K562 (cell line): ENCODE measurements around the gene DYRK1A. TPM values are rescaled to one million over a fixed set of nuclear protein-coding genes. Genes with fewer than 3 reads are reported as not detected.
"Not testable (repeated sequence)": the region's sequence is repeated elsewhere in the genome, so short reads cannot be mapped to it uniquely, and the experiment has no call there.

Source experiments
- ATAC-seq: fragments of 200-7000 bp; cut with Tn5 transposase; 3 replicates; pipeline ENCODE4 v1.9.1; 2020; ENCODE audit warnings: moderate library complexity
- BruUV-seq: library from RNA; stranded (reverse); fragments of 400-500 nt; replicated peaks from 2 replicates; lab custom pipeline; 2021; lab: Mats Ljungman, UMichigan
- CTCF ChIA-PET: fragments of 300-600 bp; formaldehyde crosslinking; extraction: SDS; loops from one replicate; lab custom pipeline; 2021; ENCODE audit warnings: low intra/inter-chr PET ratio; lab: Yijun Ruan, JAX
- POLR2A ChIA-PET: fragments of 300-600, 350-650 bp; sonication (Branson Sonifier 250); formaldehyde crosslinking; extraction: SDS; loops from one replicate; lab custom pipeline; 2021; ENCODE audit warnings: antibody characterized with exemption, inconsistent platforms; lab: Yijun Ruan, JAX
- DNase-seq, 4 experiments: peaks; one replicate each; pipeline versions ENCODE4 v3.0.0 to v3.0.0-alpha.2; 2011 to 2018; ENCODE audit warnings: low spot score in 3 of 4, mixed read lengths in 3 of 4; ENCODE audit errors: extremely low read depth in 1 of 4
- FAIRE-seq: peaks from 2 replicates; lab custom pipeline; 2011; peaks lifted over from hg19 to GRCh38; lab: Jason Lieb, UNC
- H2AFZ ChIP-seq: 2 replicates; pipeline ENCODE4 v1.6.0; 2011; ENCODE audit warnings: low read depth, low read length, control low read depth, inconsistent platforms
- H3K27ac ChIP-seq: fragments of 200-600 bp; 3 replicates; pipeline ENCODE4 v1.8.0; 2011; ENCODE audit warnings: low read depth, mild to moderate bottlenecking, control low read depth, inconsistent platforms, low read length, moderate library complexity, mixed read lengths; ENCODE audit errors: extremely low read depth
- H3K27me3 ChIP-seq, 2 experiments: fragments of 300-600 bp in 1 of 2; 2 replicates in 1 of 2; 3 replicates in 1 of 2; pipeline versions ENCODE4 v1.6.0 to v1.8.0; 2011; ENCODE audit warnings: inconsistent platforms in 2 of 2, low read length in 2 of 2, mild to moderate bottlenecking in 1 of 2, mixed read lengths in 1 of 2, moderate library complexity in 1 of 2; ENCODE audit not compliant: control insufficient read depth in 2 of 2, insufficient read depth in 2 of 2
- H3K36me3 ChIP-seq: fragments of 300-600 bp; 3 replicates; pipeline ENCODE4 v1.8.0; 2011; ENCODE audit warnings: mild to moderate bottlenecking, low read length, inconsistent platforms; ENCODE audit not compliant: control insufficient read depth, insufficient read depth
- H3K4me1 ChIP-seq, 2 experiments: fragments of 200-600 bp in 1 of 2; replicated peaks in 1 of 2; 2 replicates in 1 of 2; 3 replicates in 1 of 2; pipeline versions ENCODE4 v1.5.1 to v1.8.0; 2011; ENCODE audit warnings: inconsistent platforms in 2 of 2, low read length in 2 of 2, mild to moderate bottlenecking in 1 of 2, mixed read lengths in 1 of 2, moderate library complexity in 1 of 2; ENCODE audit not compliant: control insufficient read depth in 2 of 2, insufficient read depth in 2 of 2
- H3K4me2 ChIP-seq: 2 replicates; pipeline ENCODE4 v1.6.1; 2011; ENCODE audit warnings: low read length, control low read depth, inconsistent platforms, mixed read lengths; ENCODE audit not compliant: insufficient read depth
- H3K4me3 ChIP-seq: fragments of 200-600 bp; sonication (generic), shearing (Covaris generic); 2 replicates; pipeline ENCODE4 v1.5.1; 2016; ENCODE audit warnings: control low read depth, inconsistent platforms
- H3K79me2 ChIP-seq: fragments of 200-600 bp; 3 replicates; pipeline ENCODE4 v1.8.0; 2011; ENCODE audit warnings: low read length, inconsistent platforms; ENCODE audit not compliant: control insufficient read depth, insufficient read depth
- H3K9ac ChIP-seq, 2 experiments: 2 replicates each; pipeline versions ENCODE4 v1.6.0 to v1.6.1; 2011; ENCODE audit warnings: low read depth in 2 of 2, low read length in 2 of 2, control low read depth in 1 of 2, inconsistent platforms in 1 of 2, mild to moderate bottlenecking in 1 of 2, mixed read lengths in 1 of 2; ENCODE audit not compliant: insufficient read depth in 1 of 2
- H3K9me1 ChIP-seq: one replicate; pipeline ENCODE4 v1.6.0; 2011; ENCODE audit warnings: inconsistent platforms, mild to moderate bottlenecking, low read length, moderate library complexity; ENCODE audit not compliant: control insufficient read depth, insufficient read depth
- H3K9me3 ChIP-seq: replicated peaks from 2 replicates; pipeline ENCODE4 v1.5.1; 2011; ENCODE audit warnings: low read depth, low read length, inconsistent platforms; ENCODE audit not compliant: control insufficient read depth, insufficient read depth
- H4K20me1 ChIP-seq: replicated peaks from 2 replicates; pipeline ENCODE4 v1.6.1; 2011; ENCODE audit warnings: low read length, inconsistent platforms, mixed read lengths; ENCODE audit not compliant: control insufficient read depth, insufficient read depth
- ARID2 ChIP-seq: fragments of 450-650 bp; IDR thresholded peaks from 2 replicates; pipeline ENCODE4 v1.6.1; 2017; ENCODE audit warnings: antibody characterized with exemption, mild to moderate bottlenecking
- ARNT ChIP-seq, 2 experiments: fragments of 450-650 bp; IDR thresholded peaks; 2 replicates each; pipeline ENCODE4 v1.6.1; 2016; ENCODE audit warnings: mild to moderate bottlenecking in 1 of 2
- BCOR ChIP-seq: fragments of 450-650 bp; IDR thresholded peaks from 2 replicates; pipeline ENCODE4 v1.6.1; 2016
- CGGBP1 ChIP-seq: fragments of 250-450 bp; sonication (Bioruptor Pico); IDR thresholded peaks from 2 replicates; pipeline ENCODE4 v1.9.0; 2021; ENCODE audit warnings: mild to moderate bottlenecking
- DDX20 ChIP-seq: fragments of 450-650 bp; IDR thresholded peaks from 2 replicates; pipeline ENCODE4 v1.6.1; 2016; ENCODE audit warnings: missing genetic modification characterization, low read depth, mild to moderate bottlenecking, missing compliant biosample characterization, moderate library complexity
- E2F4 ChIP-seq: sonication (generic); formaldehyde crosslinking; IDR thresholded peaks from 2 replicates; pipeline ENCODE4 v1.8.0; 2022; ENCODE audit warnings: mild to moderate bottlenecking, low read depth, missing genetic modification reagents
- HMGXB4 ChIP-seq: sonication (generic); formaldehyde crosslinking; IDR thresholded peaks from 2 replicates; pipeline ENCODE4 v1.8.1; 2023; ENCODE audit warnings: mild to moderate bottlenecking, missing genetic modification reagents
- NFIC ChIP-seq: fragments of 450-650 bp; IDR thresholded peaks from 2 replicates; pipeline ENCODE4 v1.6.1; 2017; ENCODE audit warnings: mild to moderate bottlenecking, inconsistent platforms
- RB1 ChIP-seq: fragments of 450-650 bp; IDR thresholded peaks from 2 replicates; pipeline ENCODE4 v1.6.1; 2017; ENCODE audit warnings: low read depth, mild to moderate bottlenecking
- ZNF146 ChIP-seq: IDR thresholded peaks from one replicate; pipeline ENCODE4 v1.6.1; 2018; ENCODE audit warnings: missing compliant biosample characterization; ENCODE audit not compliant: unreplicated experiment
- ZNF398 ChIP-seq: fragments of 250-450 bp; sonication (Bioruptor Pico); IDR thresholded peaks from 2 replicates; pipeline ENCODE4 v1.8.0; 2021; ENCODE audit warnings: moderate library complexity, mild to moderate bottlenecking, inconsistent platforms
- WGBS: fragments of 100-300 bp; shearing (Covaris generic); methylation state at CpG from one replicate; pipeline ENCODE4 v1.1.6; 2016; ENCODE audit warnings: low coverage, mixed read lengths; ENCODE audit not compliant: insufficient coverage; ENCODE audit errors: missing lambda C conversion rate; 5-methylcytosine and 5-hydroxymethylcytosine counted together
- in situ Hi-C: fragments of 300-500 bp; cut with MboI; formaldehyde crosslinking; loops from 4 replicates; pipeline ENCODE4 v1.15.0; 2018; ENCODE audit warnings: inconsistent platforms, mixed read lengths
- intact Hi-C: fragments of 100-400 bp; cut with micrococcal nuclease; formaldehyde crosslinking; loops from 2 replicates; pipeline ENCODE4 v1.14.2; 2022
- polyA plus RNA-seq, 8 experiments: library from polyadenylated mRNA; depleted of rRNA in 4 of 8; stranded (reverse) in 5 of 8; unstranded in 3 of 8; fragments of >200 nt; fragmentation: Nextera tagmentation in 2 of 8; fragmentation: Illumina TruSeq in 1 of 8; extraction: Ambion mirVana in 2 of 8; extraction: Trizol in 1 of 8; gene quantifications; 2 replicates each; pipeline versions ENCODE4 v1.2.1 to v1.2.3, GENCODE V29; 2011 to 2014; ENCODE audit warnings: inconsistent platforms in 1 of 8, missing spikeins in 1 of 8
- total RNA-seq, 7 experiments: library from RNA; depleted of rRNA in 6 of 7; stranded (reverse); fragments of >200 nt in 6 of 7; fragmentation: Illumina TruSeq in 2 of 7; extraction: Trizol in 2 of 7; gene quantifications; 2 replicates each; pipeline versions ENCODE4 v1.2.1 to v1.2.3, GENCODE V29; 2011 to 2021; ENCODE audit warnings: low replicate concordance in 1 of 7

DYRK1A gene
- total and polyA plus RNA-seq, 9 of the 15 experiments (the other 6 are each of a cell fraction or from before 2014, with no cell fraction given): 3.7 to 64.8 (median 42.3) TPM

GRCh38 chr21:37549730-37550129, 183.2 kb downstream of the DYRK1A start:
- H3K4me2 ChIP-seq, H3K4me3 ChIP-seq, DNase-seq, H3K79me2 ChIP-seq, in situ Hi-C loops, intact Hi-C loops, ATAC-seq, H3K27ac ChIP-seq, H2AFZ ChIP-seq, H3K9me3 ChIP-seq, H3K9me1 ChIP-seq, H4K20me1 ChIP-seq, CTCF ChIA-PET, BruUV-seq, FAIRE-seq, H3K9ac ChIP-seq, H3K36me3 ChIP-seq, H3K27me3 ChIP-seq: not testable (repeated sequence)
- WGBS: 86% methylated on average over 4 of the region's 4 CpGs
- POLR2A ChIA-PET: interaction anchor here (1.1 kb wide), 1 partner anchor 19 kb away, joined by 4 read pairs; no protein-coding TSS in a partner anchor
- H3K4me1 ChIP-seq: peaks cover 33 to 38% of the 10 kb centered on the region in 2 experiments
- peak; percentile 88 for TF ChIP-seq ZNF146 (CRISPR knock-in tag)
- TF ChIP-seq NFIC: 0 out of 2 replicates have a peak, but pooled peaks have one; percentile 22
- TF ChIP-seq BCOR: 0 out of 2 replicates have a peak, but pooled peaks have one; percentile 78
- 0 out of 4 replicates have a peak, but pooled peaks of 1 of the 2 experiments have one; percentile 44 for TF ChIP-seq ARNT (IDR thresholded peaks at IDR 0.05)

- H3K4me2 ChIP-seq: no peak overlapping the region
- H3K9me1 ChIP-seq: no peaks in the 10 kb centered on the region
- H4K20me1 ChIP-seq: no peaks in the 10 kb centered on the region; the same call in 1 of the 2 replicates
- no peak overlapping the region for H3K27ac ChIP-seq
- 80% methylated on average over 9 of the region's 9 CpGs for WGBS
- no peak for DNase-seq
- H3K9me3 ChIP-seq: no peaks in the 10 kb centered on the region
- H3K4me3 ChIP-seq: no peak overlapping the region
- peak overlapping the region; percentile 75; the same call in 1 of the 2 replicates for H2AFZ ChIP-seq
- in situ Hi-C loops (no loop called here), intact Hi-C loops (no loop called here)
- no peak for ATAC-seq
- FAIRE-seq: no peak
- BruUV-seq: no TSS peak
- no peaks in the 10 kb centered on the region for H3K79me2 ChIP-seq
- CTCF ChIA-PET: no interaction called here
- H3K27me3 ChIP-seq: peaks cover 3 to 4% of the 10 kb centered on the region in 2 experiments; a peak in 1 of 5 replicates
- no peak overlapping the region for H3K9ac ChIP-seq
- H3K36me3 ChIP-seq: no peaks in the 10 kb centered on the region
- H3K4me1 ChIP-seq: peaks cover 33 to 38% of the 10 kb centered on the region in 2 experiments
- POLR2A ChIA-PET: interaction anchor here (1.1 to 2.1 kb wide), 2 partner anchors 14 to 19 kb away, joined by 4 to 28 read pairs; no protein-coding TSS in a partner anchor
- no peak for TF ChIP-seq RB1
- TF ChIP-seq ZNF398 (CRISPR knock-in tag): no peak
- no peak for TF ChIP-seq HMGXB4 (CRISPR knock-in tag)
- no peak for TF ChIP-seq CGGBP1 (CRISPR knock-in tag)
- TF ChIP-seq DDX20 (tag): no peak
- TF ChIP-seq ARID2: no peak
- TF ChIP-seq E2F4: no peak
Measured at GRCh38 chr21:37550157-37550556, 183.6 kb downstream of the DYRK1A start.
